ENCODE results near the gene TAS2R38. TPM values are rescaled to one million over a fixed set of nuclear protein-coding genes. Genes with fewer than 3 reads are reported as not detected.

Gene TAS2R38
- not detected in 2 replicates for total RNA-seq

GRCh38 chr7:141973673-141974072, at the start of gene TAS2R38:
Gene TAS2R38, minus strand, starts transcription at chr7:141973773. Its CDS starts 84 bp downstream, at chr7:141973689.

DNA sequence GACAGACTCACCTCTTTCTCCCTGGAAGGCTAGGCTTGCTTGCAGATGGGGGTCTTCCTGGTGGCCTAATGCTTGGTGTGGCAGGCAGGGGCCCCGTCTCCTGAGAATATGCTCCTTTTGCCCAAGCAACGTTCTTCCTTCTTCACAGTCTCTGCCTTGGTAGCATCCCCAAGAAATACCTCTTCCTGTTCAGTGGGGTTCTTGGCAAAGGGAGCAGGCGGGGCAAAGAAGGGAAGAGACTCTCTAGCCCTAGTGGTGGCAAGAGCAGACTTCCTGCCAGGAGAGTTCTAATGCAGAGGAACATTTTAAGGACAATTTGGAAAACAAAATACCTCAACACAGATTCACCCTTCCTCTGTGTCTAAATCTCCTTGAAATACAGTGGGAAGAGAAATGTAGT, 26.8 kb downstream of the TAS2R38 start, which contains the start of gene CLEC5A:
CLEC5A (minus strand) TSS at position 179 of the 400 bp plus-strand sequence. CDS start 682 bp downstream, outside the sequence.

Other genes with a start within 250 kb of the TAS2R38 start
- 192 and 202 TPM in 2 replicates for gene SSBP1, start 235.4 kb downstream of the TAS2R38 start, total RNA-seq
- 1.4 and 1.7 TPM in 2 replicates for gene TAS2R3, start 209.7 kb downstream of the TAS2R38 start, total RNA-seq
- gene TAS2R4, start 197.1 kb downstream of the TAS2R38 start, total RNA-seq, result 1.1 and 1.7 TPM in 2 replicates
- 0.66 and 1.7 TPM in 2 replicates for gene TAS2R5, start 183.6 kb downstream of the TAS2R38 start, total RNA-seq
- not detected in 2 replicates for gene PRSS37, start 132.3 kb downstream of the TAS2R38 start, total RNA-seq
- not detected in 2 replicates for gene OR9A4, start 57.4 kb downstream of the TAS2R38 start, total RNA-seq
- gene CLEC5A, start 26.8 kb downstream of the TAS2R38 start, total RNA-seq, result not detected in 2 replicates
- gene MGAM, start 22.1 kb upstream of the TAS2R38 start, total RNA-seq, result not detected in 2 replicates
- gene MGAM2, start 137.9 kb upstream of the TAS2R38 start, total RNA-seq, result not detected in 2 replicates

All from thoracic aorta endothelial cell (primary cell).